ENCODE results near the gene CDKAL1.

DNA sequence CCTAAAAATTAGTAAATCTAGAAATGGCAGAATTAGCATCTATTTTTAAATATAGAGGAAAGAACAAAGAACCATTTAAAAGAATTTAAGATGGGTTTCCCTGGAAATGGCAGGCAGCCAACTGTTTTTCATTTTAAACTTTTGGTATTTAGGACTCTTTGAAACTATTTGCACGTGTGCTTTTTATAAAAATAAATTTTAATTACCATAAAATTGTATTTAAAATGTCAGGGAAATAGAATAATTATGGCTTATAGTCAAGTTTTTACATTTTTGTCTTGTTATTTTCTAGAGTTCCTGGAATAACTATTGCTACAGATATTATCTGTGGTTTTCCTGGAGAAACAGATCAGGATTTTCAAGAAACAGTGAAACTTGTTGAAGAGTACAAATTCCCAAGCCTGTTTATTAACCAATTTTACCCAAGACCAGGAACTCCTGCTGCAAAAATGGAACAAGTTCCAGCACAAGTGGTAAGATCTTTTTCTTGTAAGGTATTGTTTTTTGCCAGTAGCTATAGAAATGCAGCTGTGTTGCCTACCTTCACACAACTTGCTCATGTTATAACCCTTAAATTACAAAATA is 530.6 kb downstream of the CDKAL1 start:
- TF ChIP-seq, protein P1, sequence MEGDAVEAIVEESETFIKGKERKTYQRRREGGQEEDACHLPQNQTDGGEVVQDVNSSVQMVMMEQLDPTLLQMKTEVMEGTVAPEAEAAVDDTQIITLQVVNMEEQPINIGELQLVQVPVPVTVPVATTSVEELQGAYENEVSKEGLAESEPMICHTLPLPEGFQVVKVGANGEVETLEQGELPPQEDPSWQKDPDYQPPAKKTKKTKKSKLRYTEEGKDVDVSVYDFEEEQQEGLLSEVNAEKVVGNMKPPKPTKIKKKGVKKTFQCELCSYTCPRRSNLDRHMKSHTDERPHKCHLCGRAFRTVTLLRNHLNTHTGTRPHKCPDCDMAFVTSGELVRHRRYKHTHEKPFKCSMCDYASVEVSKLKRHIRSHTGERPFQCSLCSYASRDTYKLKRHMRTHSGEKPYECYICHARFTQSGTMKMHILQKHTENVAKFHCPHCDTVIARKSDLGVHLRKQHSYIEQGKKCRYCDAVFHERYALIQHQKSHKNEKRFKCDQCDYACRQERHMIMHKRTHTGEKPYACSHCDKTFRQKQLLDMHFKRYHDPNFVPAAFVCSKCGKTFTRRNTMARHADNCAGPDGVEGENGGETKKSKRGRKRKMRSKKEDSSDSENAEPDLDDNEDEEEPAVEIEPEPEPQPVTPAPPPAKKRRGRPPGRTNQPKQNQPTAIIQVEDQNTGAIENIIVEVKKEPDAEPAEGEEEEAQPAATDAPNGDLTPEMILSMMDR (IDR thresholded peaks at IDR 0.05; ENCODE audit: borderline replicate concordance, extremely low read depth, low read length, poor library complexity, severe bottlenecking), result no peak
- no peak for TF ChIP-seq EZH2 (IDR thresholded peaks at IDR 0.05; ENCODE audit: borderline replicate concordance, low read depth, low read length, severe bottlenecking)

Measured in DND-41 (cell line).